Caki2 (cell line): ENCODE measurements around the gene MVB12B. TPM values are rescaled to one million over a fixed set of nuclear protein-coding genes. Genes with fewer than 3 reads are reported as not detected.

Experiments
- DNase-seq: peaks from one replicate; pipeline ENCODE4 v3.0.0-alpha.2; 2015; ENCODE audit warnings: low read depth
- in situ Hi-C: cut with HindIII; loops from 2 replicates; pipeline ENCODE4 v1.10.0; 2016; ENCODE audit warnings: low sequenced_read_pairs, low pct_unique_long_range_greater_than_20kb, mixed read lengths
- total RNA-seq: library from RNA; depleted of rRNA; stranded (reverse); fragments of >200 nt; shearing (Covaris generic); gene quantifications from 2 replicates; pipeline ENCODE4 v1.2.3, GENCODE V29; 2014; ENCODE audit warnings: low replicate concordance

MVB12B gene
- total RNA-seq, 1 experiment from 2014 or later, result 6.7 TPM

GRCh38 chr9:126511411-126511810 is 184.8 kb downstream of the MVB12B start:
- DNase-seq, result no peak
- in situ Hi-C loops, result no loop called here

GRCh38 chr9:126513159-126514036 is 186.8 kb downstream of the MVB12B start:
- in situ Hi-C loops, result no loop called here
- DNase-seq, result no peak

GRCh38 chr9:126514037-126514821 is 187.6 kb downstream of the MVB12B start:
- in situ Hi-C loops, result no loop called here
- DNase-seq, result peak; percentile 41

GRCh38 chr9:126515001-126515872 is 188.6 kb downstream of the MVB12B start:
- in situ Hi-C loops, result no loop called here
- DNase-seq, result no peak

- in situ Hi-C loops, result no loop called here
- DNase-seq, result no peak
These were observed 189.4 kb downstream of the MVB12B start for GRCh38 chr9:126515873-126516505.

- in situ Hi-C loops, result no loop called here
- no peak for DNase-seq
These were observed 189.9 kb downstream of the MVB12B start for GRCh38 chr9:126516561-126516935.

GRCh38 chr9:126516936-126517832 is 190.6 kb downstream of the MVB12B start:
- in situ Hi-C loops, result no loop called here
- no peak for DNase-seq

- no peak for DNase-seq
- in situ Hi-C loops, result no loop called here
These were observed 191.3 kb downstream of the MVB12B start for GRCh38 chr9:126517833-126518356.

GRCh38 chr9:126518763-126519162 is 192.1 kb downstream of the MVB12B start:
- DNase-seq, result no peak
- in situ Hi-C loops, result no loop called here

- in situ Hi-C loops, result no loop called here
These were observed 193.2 kb downstream of the MVB12B start for GRCh38 chr9:126519660-126520420.

GRCh38 chr9:126520453-126520852 is 193.8 kb downstream of the MVB12B start:
- DNase-seq, result no peak
- in situ Hi-C loops, result no loop called here

More at GRCh38 chr9:126519660-126520420, 193.2 kb downstream of the MVB12B start:
- DNase-seq, result no peak

- in situ Hi-C loops, result no loop called here
- DNase-seq, result no peak
These were observed 194.5 kb downstream of the MVB12B start for GRCh38 chr9:126521089-126521488.

GRCh38 chr9:126521551-126521950 is 194.9 kb downstream of the MVB12B start:
- in situ Hi-C loops, result no loop called here
- DNase-seq, result no peak

- DNase-seq, result no peak
- in situ Hi-C loops, result no loop called here
These were observed 195.5 kb downstream of the MVB12B start for GRCh38 chr9:126521976-126522590.

GRCh38 chr9:126522612-126523356 is 196.2 kb downstream of the MVB12B start:
- no peak for DNase-seq
- in situ Hi-C loops, result no loop called here
